Fibroblast of lung (primary cell): ENCODE results near the gene COLQ. TPM values are rescaled to one million over a fixed set of nuclear protein-coding genes. Genes with fewer than 3 reads are reported as not detected.

ENCODE experiments used
- DNase-seq, 2 donors: peaks; one replicate each; pipeline versions ENCODE4 v3.0.0 to v3.0.0-alpha.2; 2010; ENCODE audit warnings: low read depth in 2 of 2
- H2AFZ ChIP-seq: 2 replicates; pipeline ENCODE4 v1.5.1; 2012; ENCODE audit warnings: low read length, control low read depth, inconsistent platforms
- H3K27ac ChIP-seq: 2 replicates; pipeline ENCODE4 v1.5.1; 2011; ENCODE audit warnings: low read length, control low read depth; ENCODE audit not compliant: insufficient read depth
- H3K27me3 ChIP-seq: 2 replicates; pipeline ENCODE4 v1.5.1; 2011; ENCODE audit warnings: mild to moderate bottlenecking, low read length; ENCODE audit not compliant: control insufficient read depth, insufficient read depth
- H3K36me3 ChIP-seq: 2 replicates; pipeline ENCODE4 v1.5.1; 2011; ENCODE audit warnings: low read length; ENCODE audit not compliant: control insufficient read depth, insufficient read depth
- H3K4me1 ChIP-seq: 2 replicates; pipeline ENCODE4 v1.5.1; 2011; ENCODE audit warnings: low read length; ENCODE audit not compliant: control insufficient read depth, insufficient read depth; ENCODE audit errors: extremely low read depth
- H3K4me2 ChIP-seq: 2 replicates; pipeline ENCODE4 v1.5.1; 2011; ENCODE audit warnings: low read length, control low read depth; ENCODE audit not compliant: insufficient read depth; ENCODE audit errors: extremely low read depth
- H3K4me3 ChIP-seq, 4 experiments: fragments of 200-600 bp in 1 of 4; sonication (generic) in 1 of 4; replicated peaks in 1 of 4; 2 replicates each; pipeline ENCODE4 v1.5.1; 2011 to 2016; ENCODE audit warnings: low read length in 4 of 4, low read depth in 3 of 4, mild to moderate bottlenecking in 3 of 4, control low read depth in 2 of 4, inconsistent platforms in 1 of 4, mixed read lengths in 1 of 4; ENCODE audit not compliant: insufficient read depth in 1 of 4; ENCODE audit errors: control extremely low read depth in 1 of 4
- H3K79me2 ChIP-seq: 2 replicates; pipeline ENCODE4 v1.5.1; 2012; ENCODE audit warnings: mild to moderate bottlenecking, low read length, inconsistent platforms; ENCODE audit not compliant: control insufficient read depth, insufficient read depth
- H3K9ac ChIP-seq: 2 replicates; pipeline ENCODE4 v1.5.1; 2011; ENCODE audit warnings: mild to moderate bottlenecking, low read length, control low read depth; ENCODE audit not compliant: insufficient read depth
- H3K9me3 ChIP-seq: 2 replicates; pipeline ENCODE4 v1.5.1; 2012; ENCODE audit warnings: low read depth, low read length; ENCODE audit not compliant: control insufficient read depth, insufficient read depth
- H4K20me1 ChIP-seq: 2 replicates; pipeline ENCODE4 v1.5.1; 2011; ENCODE audit warnings: low read length; ENCODE audit not compliant: control insufficient read depth, insufficient read depth; ENCODE audit errors: extremely low read depth
- CTCF ChIP-seq, 2 donors: IDR thresholded peaks in 1 of 2; conservative IDR thresholded peaks in 1 of 2; 1 replicate in 1 of 2; 2 replicates in 1 of 2; pipeline ENCODE4 v1.5.1; 2011 to 2012; ENCODE audit warnings: low read length in 2 of 2, control low read depth in 1 of 2, inconsistent platforms in 1 of 2, low read depth in 1 of 2, mild to moderate bottlenecking in 1 of 2
- EZH2 ChIP-seq: IDR thresholded peaks from 2 replicates; pipeline ENCODE4 v1.5.1; 2012; ENCODE audit warnings: low read length, control low read depth, mild to moderate bottlenecking; ENCODE audit errors: missing control alignments
- polyA plus RNA-seq, 2 donors: library from polyadenylated mRNA; depleted of rRNA in 1 of 2; stranded (reverse) in 1 of 2; unstranded in 1 of 2; fragments of >200 nt; gene quantifications; 2 replicates each; pipeline ENCODE4 v1.2.1, GENCODE V29; 2011 to 2012; ENCODE audit warnings: missing spikeins in 1 of 2
- total RNA-seq: library from RNA; depleted of rRNA; stranded (reverse); fragments of >200 nt; gene quantifications from 2 replicates; pipeline ENCODE4 v1.2.1, GENCODE V29; 2014

Gene COLQ
- total and polyA plus RNA-seq, 2 donors (not counting 1 experiment from before 2014, with no cell fraction given) = 0.33 to 0.34 TPM

- Histone ChIP-seq H3K27ac (no peak overlapping the region), H4K20me1 (no peaks in the 10 kb centered on the region), H3K9me3 (no peaks in the 10 kb centered on the region), H2AFZ (no peak overlapping the region), H3K79me2 (no peaks in the 10 kb centered on the region), H3K4me1 (no peaks in the 10 kb centered on the region), H3K4me2 (no peak overlapping the region), H3K36me3 (no peaks in the 10 kb centered on the region), H3K9ac (no peak overlapping the region), H3K27me3 (peaks cover 5% of the 10 kb centered on the region), H3K4me3 (no peak overlapping the region)
- TF ChIP-seq CTCF (conservative IDR thresholded peaks at IDR 0.05 in 1 of 2, IDR thresholded peaks at IDR 0.05 in 1 of 2; ENCODE audit: low read depth in 1 of 2, low read length in 2 of 2) (no peak), EZH2 (no peak)
- no peak for DNase-seq
Measured at GRCh38 chr3:15514663-15515340, 6.7 kb downstream of the COLQ start.

- H3K27me3 ChIP-seq = peaks cover 5% of the 10 kb centered on the region
- H3K79me2 ChIP-seq = no peaks in the 10 kb centered on the region
- H3K4me2 ChIP-seq = no peak overlapping the region
- TF ChIP-seq EZH2 (no peak), CTCF (conservative IDR thresholded peaks at IDR 0.05 in 1 of 2, IDR thresholded peaks at IDR 0.05 in 1 of 2; ENCODE audit: low read depth in 1 of 2, low read length in 2 of 2) (no peak)
- DNase-seq = no peak
- no peak overlapping the region for H3K27ac ChIP-seq
- H3K36me3 ChIP-seq = no peaks in the 10 kb centered on the region
- no peak overlapping the region for H3K4me3 ChIP-seq
- no peaks in the 10 kb centered on the region for H4K20me1 ChIP-seq
- H2AFZ ChIP-seq = no peak overlapping the region
- no peaks in the 10 kb centered on the region for H3K9me3 ChIP-seq
- no peak overlapping the region for H3K9ac ChIP-seq
- H3K4me1 ChIP-seq = no peaks in the 10 kb centered on the region
Measured at GRCh38 chr3:15513810-15514662, 7.5 kb downstream of the COLQ start.

GRCh38 chr3:15513116-15513515, 8.4 kb downstream of the COLQ start:
- Histone ChIP-seq H4K20me1 (no peaks in the 10 kb centered on the region), H3K4me2 (no peak overlapping the region), H3K9me3 (no peaks in the 10 kb centered on the region), H3K79me2 (no peaks in the 10 kb centered on the region), H3K27ac (no peak overlapping the region), H3K36me3 (no peaks in the 10 kb centered on the region), H3K4me3 (no peak overlapping the region), H3K4me1 (no peaks in the 10 kb centered on the region), H2AFZ (no peak overlapping the region), H3K9ac (no peak overlapping the region), H3K27me3 (peaks cover 5% of the 10 kb centered on the region)
- no peak for TF ChIP-seq CTCF (conservative IDR thresholded peaks at IDR 0.05 in 1 of 2, IDR thresholded peaks at IDR 0.05 in 1 of 2; ENCODE audit: low read depth in 1 of 2, low read length in 2 of 2)
- no peak for DNase-seq
